Suprapubic skin (tissue), 2 donors: ENCODE results near the gene CNDP1.
"Not testable (repeated sequence)": the region's sequence is repeated elsewhere in the genome, so short reads cannot be mapped to it uniquely, and the experiment has no call there.

Experiments
- EP300 ChIP-seq: sonication (generic); formaldehyde crosslinking; IDR thresholded peaks from one replicate; pipeline ENCODE4 v1.6.1; 2017; ENCODE audit warnings: antibody characterized with exemption
- POLR2A ChIP-seq, 2 donors: fragments of 450-650 bp; IDR thresholded peaks; one replicate each; pipeline ENCODE4 v1.6.1; 2017; ENCODE audit warnings: antibody characterized with exemption in 2 of 2, mild to moderate bottlenecking in 2 of 2, moderate library complexity in 2 of 2

GRCh38 chr18:74565164-74565563 is 30.9 kb downstream of the CNDP1 start:
- TF ChIP-seq EP300; POLR2A (IDR thresholded peaks at IDR 0.05): not testable (repeated sequence)
